ENCODE results near the gene SGF29.
"Not testable (repeated sequence)": the region's sequence is repeated elsewhere in the genome, so short reads cannot be mapped to it uniquely, and the experiment has no call there.

SGF29 gene

DNA sequence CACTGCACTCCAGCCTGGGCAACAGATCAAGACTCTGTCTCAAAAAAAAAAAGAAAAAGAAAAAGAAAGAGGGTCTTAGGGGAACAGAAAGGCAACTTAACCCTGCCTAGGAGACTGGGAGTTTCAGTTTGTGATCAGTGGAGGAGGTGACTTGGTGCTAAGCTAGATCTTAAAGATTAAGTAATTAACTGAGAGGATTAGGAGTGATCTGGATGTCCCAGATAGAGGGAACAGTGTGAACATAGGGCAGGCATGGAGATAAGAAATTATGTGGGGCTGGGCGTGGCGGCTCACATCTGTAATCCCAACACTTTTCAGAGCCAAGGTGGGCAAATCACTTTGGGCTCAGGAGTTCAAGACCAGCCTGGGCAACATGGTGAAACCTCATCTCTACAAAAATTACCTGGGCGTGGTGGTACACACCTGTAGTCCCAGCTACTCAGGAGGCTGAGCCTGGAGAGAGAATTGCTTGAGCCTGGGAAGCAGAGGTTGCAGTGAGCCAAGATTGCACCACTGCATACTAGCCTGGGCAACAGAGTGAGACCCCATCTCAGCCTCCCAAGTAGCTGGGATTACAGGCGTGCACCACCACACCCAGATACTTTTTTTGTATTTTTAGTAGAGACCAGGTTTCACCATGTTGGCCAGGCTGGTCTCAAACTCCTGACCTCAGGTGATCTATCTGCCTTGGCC lies 12.7 kb downstream of the SGF29 start:
- DNase-seq (ENCODE audit: low read depth): not testable (repeated sequence)

DNA sequence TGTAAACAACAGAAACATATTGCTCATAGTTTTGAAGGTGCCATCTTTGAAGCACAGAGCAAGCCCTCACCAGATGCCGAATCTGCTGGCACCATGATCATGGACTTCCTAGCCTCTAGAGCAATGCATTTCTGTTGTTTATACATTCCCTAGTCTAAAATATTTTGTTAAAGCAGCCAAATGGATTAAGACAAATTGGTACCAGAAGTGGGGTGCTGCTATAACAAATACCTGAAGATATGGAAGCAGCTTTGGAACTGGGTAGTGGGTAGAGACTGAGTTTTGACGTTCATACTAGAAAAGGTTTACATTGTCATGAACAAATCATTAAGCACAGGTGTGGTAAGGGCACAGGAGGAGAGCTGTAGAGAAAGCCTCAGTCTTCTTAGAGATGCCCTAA lies 13.6 kb downstream of the SGF29 start:
- DNase-seq (ENCODE audit: low read depth): no peak

DNA sequence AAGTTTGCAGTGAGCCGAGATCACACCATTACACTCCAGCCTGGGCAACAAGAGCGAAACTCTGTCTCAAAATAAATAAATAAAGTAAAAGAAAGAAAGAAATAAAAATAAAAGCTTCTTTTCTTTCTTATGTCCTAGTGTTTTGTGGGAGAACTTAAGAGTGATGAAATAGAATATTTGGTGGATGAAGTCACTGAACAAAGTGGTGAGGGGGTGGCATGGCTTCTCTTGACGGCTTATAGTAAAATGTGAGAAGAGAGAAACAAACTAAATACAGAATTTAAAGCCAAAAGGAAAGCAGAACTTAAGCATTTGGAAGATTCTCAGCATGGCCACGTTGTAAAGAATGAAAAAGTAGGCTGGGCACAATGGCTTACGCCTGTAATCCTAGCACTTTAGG lies 15.3 kb downstream of the SGF29 start:
- DNase-seq (ENCODE audit: low read depth): no peak

DNA sequence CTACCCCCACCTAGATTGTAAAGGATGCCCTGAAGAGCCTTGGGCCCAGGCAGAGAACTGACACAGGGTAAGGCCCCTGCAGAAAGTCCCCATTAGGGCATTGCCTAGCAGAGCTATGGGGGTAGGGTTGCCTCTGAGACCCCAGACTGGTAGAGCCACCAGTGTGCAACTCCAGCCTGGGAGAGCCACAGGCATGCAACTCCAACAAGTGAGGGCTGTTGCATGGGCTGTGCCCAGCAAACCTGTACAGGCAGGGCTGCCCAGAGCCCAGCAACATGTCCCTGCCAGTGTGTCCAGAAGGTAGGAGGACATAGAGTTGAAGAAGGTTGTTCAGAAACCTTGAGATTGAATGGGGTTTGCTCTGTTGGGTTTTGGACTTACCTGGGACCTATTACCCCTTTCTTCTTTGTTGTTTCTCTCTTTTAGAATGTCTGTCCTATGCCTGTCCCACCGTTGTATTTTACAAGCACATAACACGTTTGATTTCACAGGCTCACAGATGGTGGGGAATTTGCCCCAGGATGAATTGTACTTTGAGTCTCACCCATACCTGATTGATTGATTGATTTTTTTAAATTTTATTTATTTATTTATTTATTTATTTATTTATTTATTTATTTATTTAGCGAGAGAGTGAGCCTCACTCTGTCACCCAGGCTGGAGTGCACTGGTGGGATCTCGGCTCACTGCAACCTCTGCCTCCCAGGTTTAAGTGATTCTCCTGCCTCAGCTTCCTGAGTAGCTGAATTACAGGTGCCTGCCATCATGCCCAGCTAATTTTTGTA lies 16.4 kb downstream of the SGF29 start:
- DNase-seq (ENCODE audit: low read depth): no peak

DNA sequence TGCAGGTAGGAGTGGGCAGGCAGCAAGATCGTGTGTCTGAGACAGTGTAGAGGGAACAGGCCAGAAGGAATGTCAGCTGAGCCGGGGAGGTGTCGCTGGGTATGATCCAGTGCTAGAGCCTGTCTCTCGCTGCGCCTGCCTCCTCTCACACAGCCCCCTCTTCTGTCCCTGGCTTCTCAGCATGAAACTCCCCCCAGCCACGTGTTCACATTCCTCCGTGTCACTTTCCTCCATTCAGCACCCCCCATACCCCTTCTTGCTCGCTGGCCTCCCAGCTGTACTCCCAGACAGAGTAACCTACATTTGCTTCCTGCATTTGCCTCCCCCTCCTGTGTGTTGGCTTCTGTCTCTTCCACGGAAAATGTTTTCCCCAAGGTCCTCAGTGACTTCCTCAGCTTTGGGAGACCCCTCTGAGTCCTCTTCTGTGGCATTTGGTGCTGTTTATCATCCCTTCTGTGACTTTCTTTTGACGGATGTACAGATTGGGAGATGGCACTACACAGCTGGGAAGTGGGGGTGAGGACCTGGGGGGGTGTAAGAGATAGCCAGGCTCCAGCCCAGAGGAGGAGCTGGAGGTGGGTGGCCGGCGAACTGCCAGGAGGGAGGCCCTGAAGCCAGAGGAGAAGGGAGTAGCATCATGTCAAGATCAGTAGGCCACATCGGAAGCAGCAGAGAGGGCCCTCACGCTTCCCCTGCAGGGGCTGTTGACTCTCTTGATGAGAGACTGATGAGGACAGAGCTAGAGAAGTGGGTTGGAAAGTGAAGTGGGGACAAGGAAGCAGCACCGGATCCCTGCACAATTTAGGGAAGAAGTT lies 19.2 kb downstream of the SGF29 start:
- no peak for DNase-seq (ENCODE audit: low read depth)

DNA sequence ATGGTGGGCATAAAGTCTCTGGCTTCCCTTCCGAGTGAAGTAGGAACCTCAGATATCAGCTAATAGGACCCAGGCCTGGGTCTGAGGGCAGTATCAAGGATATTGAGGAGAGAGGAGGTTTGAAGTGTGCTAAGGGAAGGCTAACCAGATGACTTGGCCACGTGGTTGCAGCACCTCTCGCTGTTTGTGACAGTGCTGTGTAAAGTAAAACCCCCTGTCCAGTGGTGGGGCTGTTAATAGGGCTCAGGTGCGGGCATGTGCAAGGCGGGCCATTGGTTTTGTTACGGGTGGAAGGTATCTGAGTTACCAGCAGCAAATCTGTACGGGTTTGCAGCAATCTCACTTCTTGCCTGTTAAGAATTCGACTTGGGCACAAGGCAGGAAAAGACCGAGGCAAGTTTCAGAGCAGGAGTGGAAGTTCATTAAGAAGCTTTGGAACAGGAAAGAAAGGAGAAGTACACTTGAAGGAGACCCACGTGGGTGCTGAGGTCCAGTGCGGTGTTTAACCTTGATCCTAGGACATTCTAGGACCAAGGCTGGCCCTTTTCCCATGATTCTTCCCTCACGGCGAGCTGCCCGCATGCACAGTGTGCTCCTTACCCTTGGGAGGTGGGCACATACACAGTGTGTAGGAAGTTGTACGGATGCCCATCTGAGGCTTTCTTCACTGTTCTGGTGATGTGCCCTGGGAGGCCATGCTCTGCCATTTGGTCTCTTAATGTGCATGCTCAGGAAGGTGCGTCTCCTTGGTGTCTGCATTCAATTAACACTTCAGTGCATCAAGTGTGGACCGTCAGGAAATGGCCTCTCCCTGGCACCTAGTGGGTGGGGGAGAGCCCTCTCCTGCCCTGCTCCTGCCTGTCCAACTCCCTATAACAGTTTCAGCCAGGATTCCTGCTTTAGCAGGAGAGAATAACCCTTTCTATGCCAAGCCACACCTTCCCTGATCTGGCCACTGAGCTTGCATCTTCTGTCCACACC lies 20.3 kb downstream of the SGF29 start:
- DNase-seq (ENCODE audit: low read depth): no peak

DNA sequence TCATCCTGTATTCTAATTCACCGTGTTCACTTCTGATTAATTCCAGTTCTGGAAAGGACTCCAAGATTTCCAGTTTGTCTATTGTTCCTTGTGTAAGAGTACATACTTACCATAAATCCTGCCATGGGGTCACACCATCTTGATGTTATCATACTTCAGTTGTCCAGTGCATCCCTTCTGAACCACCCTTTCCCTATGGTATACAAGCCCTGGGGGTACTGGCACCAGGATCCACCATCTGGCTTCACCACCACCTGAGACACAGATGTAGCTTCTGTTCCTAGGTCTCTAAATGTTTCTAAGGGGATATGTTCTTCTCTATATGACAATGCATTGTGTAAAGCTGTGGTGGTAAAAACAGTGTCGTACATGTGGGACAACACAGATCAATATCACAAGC lies 21.2 kb downstream of the SGF29 start:
- DNase-seq (ENCODE audit: low read depth): no peak

DNA sequence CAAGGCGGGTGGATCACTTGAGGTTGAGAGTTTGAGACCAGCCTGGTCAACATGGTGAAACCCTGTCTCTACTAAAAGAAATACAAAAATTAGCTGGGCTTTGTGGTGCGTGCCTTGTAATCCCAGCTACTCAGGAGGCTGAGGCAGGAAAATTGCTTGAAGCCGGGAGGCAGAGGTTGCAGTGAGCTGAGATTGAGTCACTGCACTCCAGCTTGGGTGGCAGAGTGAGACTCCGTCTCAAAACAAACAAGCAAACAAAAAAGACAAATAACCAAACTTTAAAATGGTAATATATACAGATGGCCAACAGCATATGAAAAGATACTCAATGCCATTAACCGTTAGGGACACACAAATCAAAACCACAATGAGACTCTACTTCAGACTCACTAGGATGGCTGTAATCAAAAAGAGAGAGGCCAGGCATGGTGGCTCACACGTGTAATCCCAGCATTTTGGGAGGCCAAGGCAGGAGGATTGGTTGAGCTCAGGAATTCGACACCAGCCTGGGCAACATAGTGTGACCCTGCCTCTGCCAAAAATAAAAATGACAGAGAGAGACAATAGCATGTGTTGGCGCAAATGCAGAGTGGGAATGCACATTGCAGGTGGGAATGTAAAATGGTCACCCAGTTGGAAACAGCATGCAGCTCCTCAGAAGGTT lies 21.9 kb downstream of the SGF29 start:
- no peak for DNase-seq (ENCODE audit: low read depth)

DNA sequence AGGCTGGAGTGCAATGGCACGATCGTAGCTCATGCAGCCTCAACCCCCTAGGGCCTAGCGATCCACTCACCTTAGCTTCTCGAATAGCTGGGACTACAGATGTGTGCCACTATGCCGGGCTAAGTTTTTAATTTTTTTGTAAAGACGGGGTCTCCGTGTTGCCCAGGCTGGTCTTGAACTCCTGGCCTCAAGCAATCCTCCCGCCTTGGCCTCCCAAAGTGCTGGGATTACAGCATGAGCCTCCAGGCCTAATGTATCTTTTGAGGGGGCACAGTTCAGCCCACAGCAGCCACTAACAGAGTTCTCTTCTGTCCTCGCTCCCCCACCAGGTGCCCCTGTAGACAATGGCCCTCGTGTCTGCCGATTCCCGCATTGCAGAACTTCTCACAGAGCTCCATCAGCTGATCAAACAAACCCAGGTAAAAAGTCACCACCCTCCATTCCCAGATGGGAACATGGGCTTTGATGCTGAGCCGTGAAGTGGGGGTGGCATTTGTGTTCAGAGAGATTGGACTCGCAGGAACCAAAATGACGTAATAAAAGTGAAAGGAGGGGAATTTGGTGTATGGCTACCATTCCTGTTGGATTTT lies 27.1 kb downstream of the SGF29 start:
- no peak for DNase-seq (ENCODE audit: low read depth)

DNA sequence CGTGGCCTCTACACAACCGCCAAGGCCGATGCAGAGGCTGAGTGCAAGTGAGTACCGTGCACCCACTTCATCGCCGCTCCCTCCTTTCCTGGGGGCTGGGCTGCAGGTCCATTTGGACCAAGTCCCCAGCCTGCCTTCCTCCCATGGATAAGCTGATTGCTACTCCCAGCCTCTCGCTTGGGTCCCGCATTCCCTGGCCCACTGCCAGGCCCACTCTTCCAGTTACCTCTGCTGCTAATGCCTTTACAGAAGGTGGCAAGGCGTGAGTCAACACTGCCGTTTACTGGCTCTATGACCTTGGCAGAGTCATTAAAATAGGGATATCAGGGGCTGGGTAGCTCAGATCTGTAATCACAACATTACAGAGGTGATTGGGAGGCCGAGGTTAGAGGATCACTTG lies 32.0 kb downstream of the SGF29 start:
- DNase-seq (ENCODE audit: low read depth): no peak

DNA sequence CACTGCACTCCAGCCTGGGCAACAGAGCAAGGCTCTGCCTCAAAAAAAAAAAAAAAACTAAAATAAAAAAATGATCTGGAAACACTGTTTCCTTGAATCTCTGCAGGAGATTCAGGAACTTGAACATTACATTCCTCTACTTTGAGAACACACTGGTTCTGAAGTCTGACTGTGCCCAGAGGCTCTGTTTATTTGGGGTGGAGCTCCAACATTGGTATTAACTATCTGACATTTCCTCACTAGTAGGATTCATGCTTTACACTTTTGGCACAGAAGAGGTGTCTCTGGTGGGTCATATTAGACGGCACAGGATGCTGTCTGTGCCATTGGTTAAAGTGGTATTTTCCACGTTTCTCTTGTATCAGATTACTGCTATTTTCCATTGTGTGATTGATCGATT lies 32.7 kb downstream of the SGF29 start:
- no peak for DNase-seq (ENCODE audit: low read depth)

DNA sequence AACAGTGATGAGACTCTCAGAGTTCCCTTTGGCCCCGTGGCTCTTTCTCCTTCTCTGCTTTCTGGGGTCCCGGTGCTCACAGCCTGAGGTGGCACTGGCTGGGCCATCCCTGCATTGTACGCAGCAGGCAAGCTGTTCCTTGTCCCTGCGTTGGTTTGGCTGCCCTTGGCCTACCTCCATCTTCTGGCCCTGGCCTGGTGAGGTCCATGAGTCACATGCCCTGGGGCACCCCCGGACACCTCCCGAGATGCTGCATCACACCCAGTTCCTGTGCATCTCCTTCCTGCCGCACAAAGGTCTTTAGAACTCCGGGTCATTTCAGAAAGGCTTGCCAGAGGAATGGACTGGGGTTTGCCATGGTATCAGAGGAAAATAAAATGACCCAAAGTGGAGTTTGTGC lies 33.7 kb downstream of the SGF29 start:
- no peak for DNase-seq (ENCODE audit: low read depth)

DNA sequence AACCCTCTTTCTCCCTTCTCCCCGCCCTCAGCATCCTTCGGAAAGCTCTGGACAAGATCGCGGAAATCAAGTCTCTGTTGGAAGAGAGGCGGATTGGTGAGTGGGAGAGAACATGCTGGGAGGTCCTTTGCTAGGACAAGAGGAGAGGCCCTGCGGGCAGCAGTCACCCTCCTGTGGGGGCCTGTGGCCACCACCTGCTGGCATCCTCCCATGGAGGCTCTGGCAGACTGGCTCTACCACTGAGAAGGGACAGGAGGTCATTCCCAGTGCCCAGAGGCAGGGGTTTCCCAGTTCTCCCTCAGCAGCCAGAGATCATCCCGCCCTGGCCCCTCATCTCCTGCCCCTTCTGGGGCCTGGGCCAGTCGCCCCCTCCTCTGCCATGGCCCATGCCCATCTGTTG lies 35.3 kb downstream of the SGF29 start:
- DNase-seq (ENCODE audit: low read depth): no peak

DNA sequence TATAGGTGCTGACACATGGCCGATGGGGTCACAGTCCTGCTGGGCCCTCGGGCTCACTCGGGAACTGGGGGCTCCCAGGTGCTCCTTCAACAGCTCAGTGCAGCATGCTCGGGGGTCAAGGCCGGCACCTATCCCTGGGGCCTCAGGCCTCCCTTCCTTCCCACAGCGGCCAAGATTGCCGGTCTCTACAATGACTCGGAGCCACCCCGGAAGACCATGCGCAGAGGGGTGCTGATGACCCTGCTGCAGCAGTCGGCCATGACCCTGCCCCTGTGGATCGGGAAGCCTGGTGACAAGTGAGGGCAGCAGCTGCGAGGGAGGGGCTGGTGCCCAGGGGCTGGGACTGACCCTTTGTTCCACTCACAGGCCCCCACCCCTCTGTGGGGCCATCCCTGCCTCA lies 36.2 kb downstream of the SGF29 start:
- no peak for DNase-seq (ENCODE audit: low read depth)

DNA sequence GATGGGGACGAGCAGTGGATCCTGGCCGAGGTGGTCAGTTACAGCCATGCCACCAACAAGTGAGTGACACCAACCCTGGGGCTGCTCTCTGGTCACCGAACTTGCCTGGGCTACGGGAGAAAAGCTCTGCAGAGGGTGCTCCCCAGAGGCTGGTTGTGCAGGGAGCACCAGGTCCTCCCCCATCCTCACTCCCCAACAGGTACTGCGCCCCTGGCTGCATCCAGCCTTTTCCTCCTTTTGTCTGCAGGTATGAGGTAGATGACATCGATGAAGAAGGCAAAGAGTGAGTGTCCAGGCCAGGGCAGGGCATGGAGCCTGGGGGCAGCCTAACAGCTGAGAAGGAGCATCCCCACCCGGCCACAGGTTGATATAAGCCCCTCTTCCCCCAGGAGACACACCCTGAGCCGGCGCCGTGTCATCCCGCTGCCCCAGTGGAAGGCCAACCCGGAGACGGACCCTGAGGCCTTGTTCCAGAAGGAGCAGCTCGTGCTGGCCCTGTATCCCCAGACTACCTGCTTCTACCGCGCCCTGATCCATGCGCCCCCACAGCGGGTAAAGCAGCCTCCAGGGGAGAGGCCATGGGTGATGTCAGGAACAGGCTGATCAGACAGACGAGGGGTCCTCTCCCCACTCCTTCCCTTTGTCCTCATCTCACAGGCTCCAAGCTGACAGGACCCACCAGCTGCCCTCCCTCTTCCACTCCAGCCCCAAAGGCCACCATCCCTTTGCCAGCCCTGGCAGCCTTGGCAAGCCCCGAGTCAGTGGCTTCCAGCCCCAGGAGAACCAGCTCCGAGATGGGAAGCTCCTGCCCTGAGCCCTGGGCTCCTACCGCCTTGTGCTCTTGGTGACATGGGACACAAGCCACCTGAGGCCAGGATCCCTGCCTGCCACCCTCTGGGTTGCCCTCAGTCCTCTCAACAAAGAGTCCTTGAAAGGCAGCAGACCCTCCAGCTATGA lies 36.9 kb downstream of the SGF29 start:
- no peak for DNase-seq (ENCODE audit: low read depth)

DNA sequence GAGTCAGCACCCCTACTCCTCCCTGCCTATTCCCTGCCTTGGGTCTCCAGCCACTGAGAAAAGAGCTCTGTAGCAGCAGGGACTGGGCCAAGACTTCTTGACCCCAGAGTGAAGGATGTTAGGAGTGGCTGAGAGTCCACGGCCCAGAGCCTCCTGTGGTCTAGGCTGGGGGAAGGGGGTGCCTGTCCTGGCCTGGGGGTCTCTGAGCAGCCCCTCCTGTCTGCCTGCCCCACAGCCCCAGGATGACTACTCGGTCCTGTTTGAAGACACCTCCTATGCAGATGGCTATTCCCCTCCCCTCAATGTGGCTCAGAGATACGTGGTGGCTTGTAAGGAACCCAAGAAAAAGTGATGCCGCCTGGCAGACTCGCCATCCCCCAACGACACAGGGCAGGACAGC lies 37.6 kb downstream of the SGF29 start:
- DNase-seq (ENCODE audit: low read depth): no peak

DNA sequence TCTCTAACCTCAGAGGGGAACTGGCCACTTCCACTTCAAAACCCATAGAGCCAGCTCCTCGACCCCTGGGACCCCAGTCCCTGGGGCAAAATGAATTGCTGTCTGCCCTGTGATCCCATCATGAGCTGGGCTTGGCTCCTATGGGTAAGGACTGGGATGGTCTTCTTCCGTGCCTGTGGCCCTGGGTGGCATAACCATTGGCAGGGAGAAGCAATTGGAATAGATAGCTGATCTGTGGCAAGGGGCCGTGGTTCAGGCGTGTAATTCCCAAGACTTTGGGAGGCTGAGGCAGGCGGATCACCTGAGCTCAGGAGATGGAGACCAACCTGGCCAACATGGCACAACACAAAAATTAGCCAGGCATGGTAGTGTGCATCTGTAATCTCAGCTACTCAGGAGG lies 38.8 kb downstream of the SGF29 start:
- DNase-seq (ENCODE audit: low read depth): no peak

DNA sequence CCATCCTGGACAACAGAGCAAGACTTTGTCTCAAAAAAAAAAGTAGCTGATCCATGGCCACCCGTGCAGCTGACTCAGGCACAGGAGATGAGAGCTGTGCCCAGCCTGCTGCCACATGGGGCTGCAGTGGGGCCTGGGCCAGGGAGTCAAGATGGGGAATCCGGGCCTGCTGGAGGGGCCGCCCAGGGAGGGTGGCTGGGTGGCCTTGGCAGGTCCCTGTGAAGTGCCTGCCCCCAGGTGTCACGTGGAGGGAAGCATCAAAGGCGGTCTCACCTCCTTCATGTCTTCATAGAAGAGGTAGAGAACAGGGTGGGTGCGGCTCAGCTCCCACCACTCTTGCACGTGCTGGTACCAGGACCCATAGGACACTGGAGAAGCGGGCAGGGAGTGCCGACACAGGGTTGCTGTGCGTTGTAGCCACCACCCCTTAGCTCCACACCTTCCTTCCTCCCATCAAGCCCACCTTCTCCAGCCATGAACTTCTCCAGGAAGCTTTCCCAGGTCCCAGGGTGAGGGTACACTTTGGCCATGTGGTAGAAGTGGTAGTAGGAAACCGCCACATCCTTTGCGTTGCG lies 39.3 kb downstream of the SGF29 start:
- no peak for DNase-seq (ENCODE audit: low read depth)

DNA sequence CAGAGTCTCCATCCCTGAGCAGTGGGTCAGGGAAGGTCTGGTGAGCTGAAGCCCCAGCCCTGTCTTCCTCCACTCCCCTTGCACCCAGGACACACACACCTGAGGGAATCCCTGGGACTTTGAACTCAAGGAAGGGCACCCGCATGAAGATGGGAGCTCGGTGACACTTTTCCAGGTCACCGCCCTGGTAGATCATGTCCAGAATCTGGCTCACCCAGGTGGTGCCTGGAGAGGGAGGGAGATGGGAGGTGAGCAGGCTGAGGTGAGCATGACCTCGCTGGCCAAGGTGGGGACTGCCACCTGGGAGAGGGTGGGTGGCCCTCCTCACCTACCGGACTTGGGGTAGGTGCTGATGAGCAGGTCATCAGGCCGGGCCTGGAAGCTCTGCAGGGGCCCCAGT lies 41.7 kb downstream of the SGF29 start:
- not testable (repeated sequence) for DNase-seq (ENCODE audit: low read depth)
